Endothelial cell of umbilical vein (primary cell): ENCODE results near the gene ABHD4.

Source experiments
- CTCF ChIP-seq, 2 donors: IDR thresholded peaks; 1 replicate in 1 of 2; 2 replicates in 1 of 2; pipeline ENCODE4 v1.5.1; 2011; ENCODE audit warnings: low read length in 2 of 2, mild to moderate bottlenecking in 2 of 2, moderate library complexity in 2 of 2, control low read depth in 1 of 2, inconsistent platforms in 1 of 2, low read depth in 1 of 2; ENCODE audit not compliant: insufficient read depth in 1 of 2; ENCODE audit errors: extremely low read depth in 1 of 2
- EZH2 ChIP-seq: IDR thresholded peaks from 2 replicates; pipeline ENCODE4 v1.6.1; 2012; ENCODE audit warnings: borderline replicate concordance, low read depth, mild to moderate bottlenecking, moderate library complexity, low read length, inconsistent platforms; ENCODE audit not compliant: severe bottlenecking
- MAX ChIP-seq: IDR thresholded peaks from 2 replicates; pipeline ENCODE4 v1.6.1; 2011; ENCODE audit not compliant: insufficient read depth, insufficient read length
- MYC ChIP-seq: IDR thresholded peaks from one replicate; pipeline ENCODE4 v1.6.1; 2011; ENCODE audit warnings: mild to moderate bottlenecking, low read depth, low read length
- POLR2A ChIP-seq: IDR thresholded peaks from 2 replicates; pipeline ENCODE4 v1.6.1; 2012; ENCODE audit warnings: low read depth, mild to moderate bottlenecking, control low read depth, low read length

GRCh38 chr14:22589096-22589839, 8.8 kb upstream of the ABHD4 start, which contains the start of gene DAD1:
- TF ChIP-seq MYC (no peak), CTCF (IDR thresholded peaks at IDR 0.05; ENCODE audit: extremely low read depth in 1 of 2, insufficient read depth in 1 of 2, low read depth in 1 of 2, low read length in 2 of 2) (no peak), MAX (no peak), EZH2 (no peak), POLR2A (peak; percentile 98)
